Cardiac muscle cell (in vitro differentiated cells and primary cell): Measurements from ENCODE around the gene MUC5B. TPM values are rescaled to one million over a fixed set of nuclear protein-coding genes. Genes with fewer than 3 reads are reported as not detected.

ENCODE experiments used
- DNase-seq, 2 donors: peaks; one replicate each; pipeline versions ENCODE4 v3.0.0 to v3.0.0-alpha.2; 2010 to 2017; ENCODE audit warnings: low read depth in 1 of 2, low spot score in 1 of 2
- H3K27ac ChIP-seq: fragments of 200-600 bp; sonication (generic); 2 replicates; pipeline ENCODE4 v1.5.1; 2016
- H3K27me3 ChIP-seq: fragments of 200-600 bp; sonication (generic); 2 replicates; pipeline ENCODE4 v1.6.0; 2016; ENCODE audit warnings: control low read depth
- H3K36me3 ChIP-seq: fragments of 200-600 bp; sonication (generic); 2 replicates; pipeline ENCODE4 v1.5.1; 2016; ENCODE audit warnings: control low read depth
- H3K4me1 ChIP-seq: fragments of 200-600 bp; sonication (generic); 2 replicates; pipeline ENCODE4 v1.8.1; 2017; ENCODE audit warnings: low read depth, mild to moderate bottlenecking, mixed run types
- H3K4me3 ChIP-seq: fragments of 200-600 bp; sonication (generic); 2 replicates; pipeline ENCODE4 v1.5.1; 2016; ENCODE audit warnings: mild to moderate bottlenecking
- H3K9me3 ChIP-seq: fragments of 200-600 bp; sonication (generic); 2 replicates; pipeline ENCODE4 v1.5.1; 2017; ENCODE audit warnings: low read depth, mild to moderate bottlenecking, control low read depth
- CTCF ChIP-seq: IDR thresholded peaks from 2 replicates; pipeline ENCODE4 v1.5.1; 2012; ENCODE audit warnings: low read depth, mild to moderate bottlenecking, low read length
- polyA plus RNA-seq: library from polyadenylated mRNA; unstranded; fragments of >200 nt; fragmentation: Nextera tagmentation; extraction: Ambion mirVana; gene quantifications from 2 replicates; pipeline ENCODE4 v1.2.1, GENCODE V29; 2016
- total RNA-seq: library from RNA; depleted of rRNA; stranded (reverse); fragments of >200 nt; gene quantifications from 2 replicates; pipeline ENCODE4 v1.2.3, GENCODE V29; 2016

Gene MUC5B
- total and polyA plus RNA-seq, 2 experiments from 2014 or later: not detected

DNA sequence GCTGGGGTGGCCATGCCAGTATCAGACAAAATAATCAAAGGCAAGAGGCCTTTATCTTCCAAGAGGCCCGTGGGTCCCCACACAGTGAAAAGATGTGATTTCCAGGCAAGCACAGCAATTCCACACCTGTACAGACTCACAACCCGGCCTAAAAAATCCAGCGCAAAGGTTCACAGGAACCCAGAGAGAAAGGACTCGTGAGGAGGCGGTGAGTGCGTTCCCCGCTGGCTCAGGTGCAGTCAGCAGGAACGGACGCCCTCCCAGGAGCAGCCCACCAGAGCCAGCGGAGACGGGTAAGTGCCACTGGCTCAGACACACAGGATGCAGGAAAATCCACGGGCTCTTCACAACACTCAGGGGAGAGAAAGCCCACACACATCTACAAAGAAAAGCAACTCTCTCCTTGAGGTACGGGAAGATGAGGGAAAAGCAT lies 82.2 kb downstream of the MUC5B start:
- no peaks in the 10 kb centered on the region for H3K36me3 ChIP-seq
- no peak for DNase-seq
- H3K9me3 ChIP-seq: no peaks in the 10 kb centered on the region
- no peak for TF ChIP-seq CTCF
- peak overlapping the region; percentile 54 for H3K27ac ChIP-seq
- no peak overlapping the region for H3K4me3 ChIP-seq
- no peaks in the 10 kb centered on the region for H3K27me3 ChIP-seq
- H3K4me1 ChIP-seq: peaks cover 15% of the 10 kb centered on the region

GRCh38 chr11:1305501-1306056 lies 82.7 kb downstream of the MUC5B start:
- H3K36me3 ChIP-seq: no peaks in the 10 kb centered on the region
- peaks cover 16% of the 10 kb centered on the region for H3K4me1 ChIP-seq
- no peaks in the 10 kb centered on the region for H3K9me3 ChIP-seq
- no peak for DNase-seq
- H3K27me3 ChIP-seq: no peaks in the 10 kb centered on the region
- no peak for TF ChIP-seq CTCF
- no peak overlapping the region for H3K27ac ChIP-seq
- no peak overlapping the region for H3K4me3 ChIP-seq

GRCh38 chr11:1306186-1307162 lies 83.6 kb downstream of the MUC5B start:
- TF ChIP-seq CTCF: no peak
- Histone ChIP-seq H3K27ac (no peak overlapping the region), H3K36me3 (no peaks in the 10 kb centered on the region), H3K4me1 (peaks cover 16% of the 10 kb centered on the region), H3K9me3 (no peaks in the 10 kb centered on the region), H3K27me3 (no peaks in the 10 kb centered on the region), H3K4me3 (no peak overlapping the region)
- no peak for DNase-seq

DNA sequence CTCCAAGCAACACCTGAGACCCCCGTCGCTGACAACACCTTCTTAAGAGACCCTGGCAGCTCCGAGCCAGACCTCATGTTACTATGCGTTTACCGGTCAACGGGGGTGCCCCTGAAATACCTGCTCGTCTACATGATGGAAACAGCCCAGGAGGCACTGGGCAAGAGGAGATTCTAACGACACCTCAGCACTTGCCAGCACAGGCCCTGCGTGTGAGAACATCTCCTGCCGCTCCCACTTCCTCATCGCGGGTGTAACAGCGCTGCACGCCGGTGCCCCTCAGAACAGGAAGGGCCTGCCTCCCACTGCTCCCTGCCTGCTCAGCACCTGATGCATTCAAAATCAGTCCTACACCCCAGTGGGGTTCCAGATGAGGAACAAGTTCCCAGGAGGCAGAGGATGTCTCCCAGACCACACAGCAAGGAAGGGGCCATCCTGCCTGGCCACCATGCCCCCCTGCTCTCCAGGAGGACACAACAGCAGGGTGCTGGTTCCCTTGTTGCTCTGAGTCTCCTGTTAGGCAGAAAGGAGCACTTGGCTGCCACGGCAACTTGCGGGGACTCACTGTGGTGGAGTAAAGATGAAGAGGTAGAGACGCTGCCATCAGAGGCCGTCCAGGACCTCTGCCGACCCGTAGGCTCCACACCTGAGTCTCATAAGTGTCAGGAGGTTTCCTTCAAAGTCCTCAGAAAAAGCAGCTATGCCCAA lies 84.5 kb downstream of the MUC5B start:
- no peaks in the 10 kb centered on the region for H3K9me3 ChIP-seq
- H3K4me1 ChIP-seq: peaks cover 16% of the 10 kb centered on the region
- H3K27ac ChIP-seq: no peak overlapping the region
- TF ChIP-seq CTCF: no peak
- H3K36me3 ChIP-seq: no peaks in the 10 kb centered on the region
- DNase-seq: no peak
- H3K27me3 ChIP-seq: no peaks in the 10 kb centered on the region
- no peak overlapping the region for H3K4me3 ChIP-seq

GRCh38 chr11:1307998-1308742 lies 85.3 kb downstream of the MUC5B start:
- peak in 1 of 2 donors; percentile 16 for DNase-seq
- peaks cover 16% of the 10 kb centered on the region for H3K4me1 ChIP-seq
- no peaks in the 10 kb centered on the region for H3K9me3 ChIP-seq
- H3K27me3 ChIP-seq: no peaks in the 10 kb centered on the region
- TF ChIP-seq CTCF: no peak
- no peak overlapping the region for H3K27ac ChIP-seq
- no peaks in the 10 kb centered on the region for H3K36me3 ChIP-seq
- peak overlapping the region; percentile 77 for H3K4me3 ChIP-seq
